ENCODE measurements around the gene MCHR1. TPM values are rescaled to one million over a fixed set of nuclear protein-coding genes. Genes with fewer than 3 reads are reported as not detected.

The MCHR1 gene
- total RNA-seq, 1 experiment from 2014 or later, result not detected

DNA sequence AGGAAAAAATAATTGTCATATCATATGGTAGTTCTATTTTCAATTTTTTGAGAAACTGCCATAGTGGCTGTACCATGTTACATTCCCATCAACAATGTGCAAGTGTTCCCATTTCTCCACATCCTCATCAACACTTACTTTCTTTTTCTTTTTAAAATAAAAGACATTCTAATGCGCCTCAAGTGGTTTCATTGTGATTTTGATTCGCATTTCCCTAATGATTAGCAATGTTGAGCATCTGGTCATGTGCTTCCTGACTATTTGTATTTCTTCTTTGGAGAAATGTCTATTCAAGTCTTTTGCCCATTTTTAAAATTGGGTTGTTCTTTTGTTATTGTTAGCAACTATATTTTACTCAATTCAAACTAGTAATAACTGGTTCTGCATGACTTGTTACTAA lies 8.4 kb downstream of the MCHR1 start:
- H2AFZ ChIP-seq (ENCODE audit: low read depth, low read length, poor library complexity, severe bottlenecking), result no peak overlapping the region
- RAD21 ChIA-PET (ENCODE audit: low non-redundant PET in 1 of 2, low total read pairs in 2 of 2, uncharacterized antibody in 2 of 2, unreplicated experiment in 2 of 2), result no interaction called here

More for the DNA sequence above, 8.4 kb downstream of the MCHR1 start:
- Histone ChIP-seq H3K79me2 (ENCODE audit: insufficient read depth, low read length) (no peaks in the 10 kb centered on the region), H3K36me3 (ENCODE audit: control insufficient read depth in 1 of 2, insufficient read depth in 2 of 2, low read length in 2 of 2) (no peaks in the 10 kb centered on the region), H3K27ac (ENCODE audit: low read depth, low read length) (no peak overlapping the region), H3K27me3 (ENCODE audit: insufficient read depth, low read length) (no peaks in the 10 kb centered on the region), H3K4me3 (replicated peaks in 1 of 2; ENCODE audit: low read depth in 1 of 2, low read length in 2 of 2) (no peak overlapping the region), H3K4me1 (ENCODE audit: control insufficient read depth in 1 of 2, insufficient read depth in 2 of 2, low read length in 2 of 2) (peaks cover 0 to 8% of the 10 kb centered on the region in 2 experiments; a peak in 3 of 4 replicates), H4K20me1 (ENCODE audit: insufficient read depth) (no peaks in the 10 kb centered on the region), H3K4me2 (ENCODE audit: low read length) (no peak overlapping the region), H3K9me3 (ENCODE audit: control insufficient read depth in 1 of 2, insufficient read depth in 1 of 2, low read depth in 1 of 2, low read length in 2 of 2) (no peaks in the 10 kb centered on the region), H3K9me2 (ENCODE audit: insufficient read depth) (no peaks in the 10 kb centered on the region), H3K9ac (ENCODE audit: low read length) (no peak overlapping the region)
- CTCF ChIA-PET, result no interaction called here
- TF ChIP-seq, protein P1, sequence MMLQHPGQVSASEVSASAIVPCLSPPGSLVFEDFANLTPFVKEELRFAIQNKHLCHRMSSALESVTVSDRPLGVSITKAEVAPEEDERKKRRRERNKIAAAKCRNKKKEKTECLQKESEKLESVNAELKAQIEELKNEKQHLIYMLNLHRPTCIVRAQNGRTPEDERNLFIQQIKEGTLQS (IDR thresholded peaks at IDR 0.05), result no peak
- TF ChIP-seq ELF1 (IDR thresholded peaks at IDR 0.05; ENCODE audit: borderline replicate concordance, low read depth), result no peak
- TF ChIP-seq TCF7L2 (IDR thresholded peaks at IDR 0.05; ENCODE audit: borderline replicate concordance, extremely low read depth, insufficient read depth, insufficient read length), result no peak
- TF ChIP-seq JUND (IDR thresholded peaks at IDR 0.05), result no peak
- TF ChIP-seq, protein P2, sequence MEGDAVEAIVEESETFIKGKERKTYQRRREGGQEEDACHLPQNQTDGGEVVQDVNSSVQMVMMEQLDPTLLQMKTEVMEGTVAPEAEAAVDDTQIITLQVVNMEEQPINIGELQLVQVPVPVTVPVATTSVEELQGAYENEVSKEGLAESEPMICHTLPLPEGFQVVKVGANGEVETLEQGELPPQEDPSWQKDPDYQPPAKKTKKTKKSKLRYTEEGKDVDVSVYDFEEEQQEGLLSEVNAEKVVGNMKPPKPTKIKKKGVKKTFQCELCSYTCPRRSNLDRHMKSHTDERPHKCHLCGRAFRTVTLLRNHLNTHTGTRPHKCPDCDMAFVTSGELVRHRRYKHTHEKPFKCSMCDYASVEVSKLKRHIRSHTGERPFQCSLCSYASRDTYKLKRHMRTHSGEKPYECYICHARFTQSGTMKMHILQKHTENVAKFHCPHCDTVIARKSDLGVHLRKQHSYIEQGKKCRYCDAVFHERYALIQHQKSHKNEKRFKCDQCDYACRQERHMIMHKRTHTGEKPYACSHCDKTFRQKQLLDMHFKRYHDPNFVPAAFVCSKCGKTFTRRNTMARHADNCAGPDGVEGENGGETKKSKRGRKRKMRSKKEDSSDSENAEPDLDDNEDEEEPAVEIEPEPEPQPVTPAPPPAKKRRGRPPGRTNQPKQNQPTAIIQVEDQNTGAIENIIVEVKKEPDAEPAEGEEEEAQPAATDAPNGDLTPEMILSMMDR (IDR thresholded peaks at IDR 0.05 in 2 of 3, conservative IDR thresholded peaks at IDR 0.05 in 1 of 3; ENCODE audit: borderline replicate concordance in 1 of 3, insufficient read depth in 1 of 3, low read depth in 2 of 3, low read length in 2 of 3), result no peak
- TF ChIP-seq ZNF274 (IDR thresholded peaks at IDR 0.05; ENCODE audit: low read depth, low read length), result no peak
- no peak for TF ChIP-seq RAD21 (IDR thresholded peaks at IDR 0.05; ENCODE audit: low read depth)
- TF ChIP-seq, protein P3, sequence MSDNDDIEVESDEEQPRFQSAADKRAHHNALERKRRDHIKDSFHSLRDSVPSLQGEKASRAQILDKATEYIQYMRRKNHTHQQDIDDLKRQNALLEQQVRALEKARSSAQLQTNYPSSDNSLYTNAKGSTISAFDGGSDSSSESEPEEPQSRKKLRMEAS (IDR thresholded peaks at IDR 0.05), result no peak
- TF ChIP-seq SP1 (IDR thresholded peaks at IDR 0.05; ENCODE audit: low read depth), result no peak
- TF ChIP-seq SIN3A (IDR thresholded peaks at IDR 0.05; ENCODE audit: low read depth), result no peak
- TF ChIP-seq EZH2 (IDR thresholded peaks at IDR 0.05), result no peak
- no TSS peak for BruUV-seq (replicated peaks)
- DNase-seq (ENCODE audit: low read depth, low spot score), result no peak
- no peak for ATAC-seq
- POLR2A ChIA-PET, result no interaction called here
- intact Hi-C loops (cut with micrococcal nuclease), result no loop called here
